DMS79 (cell line): ENCODE data around the gene TRIM60.
"Not testable (repeated sequence)": the region's sequence is repeated elsewhere in the genome, so short reads cannot be mapped to it uniquely, and the experiment has no call there.

ENCODE experiments used
- DNase-seq: peaks from one replicate; lab custom pipeline; 2025; lab: John Stamatoyannopoulos, UW

Gene TRIM60

GRCh38 chr4:165031436-165032211 is at the start of gene TRIM60:
TRIM60 (plus strand) TSS chr4:165031999; CDS start chr4:165040073, 8,074 bp downstream.
- DNase-seq, result no peak

GRCh38 chr4:164989471-164989870 is 42.3 kb upstream of the TRIM60 start:
- no peak for DNase-seq

- not testable (repeated sequence) for DNase-seq
These were observed 41.0 kb upstream of the TRIM60 start for GRCh38 chr4:164990786-164991185.

- DNase-seq, result not testable (repeated sequence)
These were observed 35.7 kb upstream of the TRIM60 start for GRCh38 chr4:164996123-164996522.

GRCh38 chr4:164997324-164997723 is 34.5 kb upstream of the TRIM60 start:
- DNase-seq, result no peak

- peak; percentile 40 for DNase-seq
These were observed 33.9 kb upstream of the TRIM60 start for GRCh38 chr4:164997941-164998340.

- DNase-seq, result not testable (repeated sequence)
These were observed 33.2 kb upstream of the TRIM60 start for GRCh38 chr4:164998526-164999080.

GRCh38 chr4:165001957-165002356 is 29.8 kb upstream of the TRIM60 start:
- DNase-seq, result not testable (repeated sequence)

- DNase-seq, result no peak
These were observed 26.4 kb upstream of the TRIM60 start for GRCh38 chr4:165005352-165005925.

- no peak for DNase-seq
These were observed 25.3 kb upstream of the TRIM60 start for GRCh38 chr4:165006456-165006855.

GRCh38 chr4:165006886-165007285 is 24.9 kb upstream of the TRIM60 start:
- DNase-seq, result no peak

- no peak for DNase-seq
These were observed 22.1 kb upstream of the TRIM60 start for GRCh38 chr4:165009493-165010227.

- no peak for DNase-seq
These were observed 21.3 kb upstream of the TRIM60 start for GRCh38 chr4:165010487-165010886.

- no peak for DNase-seq
These were observed 20.8 kb upstream of the TRIM60 start for GRCh38 chr4:165010991-165011390.

GRCh38 chr4:165011403-165011802 is 20.4 kb upstream of the TRIM60 start:
- no peak for DNase-seq

- DNase-seq, result no peak
These were observed 18.1 kb upstream of the TRIM60 start for GRCh38 chr4:165013691-165014090.

GRCh38 chr4:165016971-165017370 is 14.8 kb upstream of the TRIM60 start:
- no peak for DNase-seq

GRCh38 chr4:165019995-165020394 is 11.8 kb upstream of the TRIM60 start:
- DNase-seq, result not testable (repeated sequence)

GRCh38 chr4:165025782-165026181 is 6.0 kb upstream of the TRIM60 start:
- not testable (repeated sequence) for DNase-seq

GRCh38 chr4:165027762-165028402 is 3.9 kb upstream of the TRIM60 start:
- DNase-seq, result no peak

- DNase-seq, result no peak
These were observed 16.4 kb downstream of the TRIM60 start for GRCh38 chr4:165048170-165048569.

- no peak for DNase-seq
These were observed 20.8 kb downstream of the TRIM60 start for GRCh38 chr4:165052627-165053026.
